ENCODE data around the gene LAMTOR2.

DNA sequence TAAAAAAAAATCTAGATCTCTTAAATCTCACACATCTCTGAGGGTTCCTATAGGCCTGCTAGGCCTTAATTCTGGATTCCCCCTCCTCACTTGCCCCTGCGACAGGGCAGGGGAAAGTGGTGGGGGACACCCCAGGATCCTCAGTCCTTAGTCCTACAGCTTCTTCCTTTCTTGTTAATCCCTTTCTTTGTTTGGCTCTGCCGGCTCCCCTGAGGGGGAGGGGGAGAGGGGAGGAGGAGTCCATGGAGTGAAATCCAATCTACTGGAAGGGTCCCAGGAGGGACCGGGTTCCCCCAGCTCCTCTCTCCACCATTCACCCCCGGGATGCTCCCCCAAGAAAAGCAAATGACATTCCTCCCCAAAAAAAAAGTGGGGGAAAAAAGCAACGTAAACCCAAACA lies 19.2 kb downstream of the LAMTOR2 start:
- TF ChIP-seq SMAD1 (IDR thresholded peaks at IDR 0.05; ENCODE audit: low read depth, partially characterized antibody) = no peak
- TF ChIP-seq CHD1 (IDR thresholded peaks at IDR 0.05; ENCODE audit: low read depth, low read length) = no peak
- TF ChIP-seq, protein P1, sequence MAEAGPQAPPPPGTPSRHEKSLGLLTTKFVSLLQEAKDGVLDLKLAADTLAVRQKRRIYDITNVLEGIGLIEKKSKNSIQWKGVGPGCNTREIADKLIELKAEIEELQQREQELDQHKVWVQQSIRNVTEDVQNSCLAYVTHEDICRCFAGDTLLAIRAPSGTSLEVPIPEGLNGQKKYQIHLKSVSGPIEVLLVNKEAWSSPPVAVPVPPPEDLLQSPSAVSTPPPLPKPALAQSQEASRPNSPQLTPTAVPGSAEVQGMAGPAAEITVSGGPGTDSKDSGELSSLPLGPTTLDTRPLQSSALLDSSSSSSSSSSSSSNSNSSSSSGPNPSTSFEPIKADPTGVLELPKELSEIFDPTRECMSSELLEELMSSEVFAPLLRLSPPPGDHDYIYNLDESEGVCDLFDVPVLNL (IDR thresholded peaks at IDR 0.05; ENCODE audit: low read depth, low read length) = no peak
- TF ChIP-seq, protein P2, sequence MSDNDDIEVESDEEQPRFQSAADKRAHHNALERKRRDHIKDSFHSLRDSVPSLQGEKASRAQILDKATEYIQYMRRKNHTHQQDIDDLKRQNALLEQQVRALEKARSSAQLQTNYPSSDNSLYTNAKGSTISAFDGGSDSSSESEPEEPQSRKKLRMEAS (IDR thresholded peaks at IDR 0.05; ENCODE audit: low read depth, low read length) = no peak
- no peak for TF ChIP-seq ZNF384 (IDR thresholded peaks at IDR 0.05; ENCODE audit: borderline replicate concordance, low read depth, low read length)

All from GM12878 (cell line).